Endothelial cell (in vitro differentiated cells): ENCODE measurements around the gene TBL3. TPM values are rescaled to one million over a fixed set of nuclear protein-coding genes. Genes with fewer than 3 reads are reported as not detected.

ENCODE experiments used
- DNase-seq: peaks from one replicate; pipeline ENCODE4 v3.0.0; 2021; ENCODE audit warnings: low spot score
- H3K27ac Mint-ChIP-seq: one replicate; pipeline ENCODE4 v1.8.0; 2021; ENCODE audit warnings: mixed read lengths, inconsistent platforms; ENCODE audit not compliant: unreplicated experiment
- H3K27me3 Mint-ChIP-seq: one replicate; pipeline ENCODE4 v1.8.0; 2021; ENCODE audit warnings: mild to moderate bottlenecking, moderate library complexity, mixed read lengths, inconsistent platforms; ENCODE audit not compliant: unreplicated experiment
- H3K36me3 Mint-ChIP-seq: one replicate; pipeline ENCODE4 v1.8.0; 2021; ENCODE audit warnings: mild to moderate bottlenecking, low read depth, mixed read lengths, inconsistent platforms; ENCODE audit not compliant: unreplicated experiment
- H3K4me1 Mint-ChIP-seq: one replicate; pipeline ENCODE4 v1.8.0; 2021; ENCODE audit warnings: mild to moderate bottlenecking, mixed read lengths, inconsistent platforms; ENCODE audit not compliant: unreplicated experiment
- H3K4me3 Mint-ChIP-seq: one replicate; pipeline ENCODE4 v1.8.0; 2021; ENCODE audit warnings: mild to moderate bottlenecking, mixed read lengths, inconsistent platforms; ENCODE audit not compliant: unreplicated experiment
- H3K9me3 Mint-ChIP-seq: one replicate; pipeline ENCODE4 v1.8.0; 2021; ENCODE audit warnings: mixed read lengths, inconsistent platforms; ENCODE audit not compliant: unreplicated experiment
- total RNA-seq: library from RNA; stranded (reverse); fragmentation: NEBNext Ultra II Directional; extraction: Animal tissue kit (Norgen Biotek cat#: 25700); gene quantifications from one replicate; pipeline ENCODE4 v1.2.1, GENCODE V29; 2021; ENCODE audit not compliant: unreplicated experiment
- TF ChIP-seq, protein P1 (sequence below): fragments of 200-600 bp; sonication (generic); IDR thresholded peaks from one replicate; pipeline ENCODE4 v1.5.0; 2021; ENCODE audit warnings: antibody characterized with exemption; ENCODE audit not compliant: unreplicated experiment

Gene TBL3
- total RNA-seq, 1 donor from 2014 or later, result 25.0 TPM

DNA sequence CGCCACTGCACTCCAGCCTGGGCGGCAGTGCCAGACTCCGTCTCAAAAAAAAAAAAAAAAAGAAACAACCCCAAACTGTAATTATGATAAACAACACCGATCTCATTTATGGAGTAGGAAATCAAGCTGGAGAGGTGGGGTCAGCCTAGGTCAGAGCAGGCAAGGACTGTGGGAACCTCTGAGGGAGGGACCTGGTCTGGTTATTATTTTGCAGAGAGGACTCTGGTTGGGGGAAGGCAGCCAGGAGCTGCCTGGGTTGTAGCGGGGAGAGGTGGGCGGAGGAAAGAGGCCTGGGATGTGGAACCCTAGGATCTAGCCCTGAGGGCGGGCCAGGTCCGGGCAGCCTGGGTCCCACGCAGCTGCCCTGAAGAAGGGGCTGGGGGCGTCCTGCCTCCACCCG, 42.7 kb upstream of the TBL3 start:
- TF ChIP-seq, protein P1, sequence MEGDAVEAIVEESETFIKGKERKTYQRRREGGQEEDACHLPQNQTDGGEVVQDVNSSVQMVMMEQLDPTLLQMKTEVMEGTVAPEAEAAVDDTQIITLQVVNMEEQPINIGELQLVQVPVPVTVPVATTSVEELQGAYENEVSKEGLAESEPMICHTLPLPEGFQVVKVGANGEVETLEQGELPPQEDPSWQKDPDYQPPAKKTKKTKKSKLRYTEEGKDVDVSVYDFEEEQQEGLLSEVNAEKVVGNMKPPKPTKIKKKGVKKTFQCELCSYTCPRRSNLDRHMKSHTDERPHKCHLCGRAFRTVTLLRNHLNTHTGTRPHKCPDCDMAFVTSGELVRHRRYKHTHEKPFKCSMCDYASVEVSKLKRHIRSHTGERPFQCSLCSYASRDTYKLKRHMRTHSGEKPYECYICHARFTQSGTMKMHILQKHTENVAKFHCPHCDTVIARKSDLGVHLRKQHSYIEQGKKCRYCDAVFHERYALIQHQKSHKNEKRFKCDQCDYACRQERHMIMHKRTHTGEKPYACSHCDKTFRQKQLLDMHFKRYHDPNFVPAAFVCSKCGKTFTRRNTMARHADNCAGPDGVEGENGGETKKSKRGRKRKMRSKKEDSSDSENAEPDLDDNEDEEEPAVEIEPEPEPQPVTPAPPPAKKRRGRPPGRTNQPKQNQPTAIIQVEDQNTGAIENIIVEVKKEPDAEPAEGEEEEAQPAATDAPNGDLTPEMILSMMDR, result no peak
- DNase-seq, result no peak
- peak overlapping the region; percentile 85 for H3K4me3 Mint-ChIP-seq

DNA sequence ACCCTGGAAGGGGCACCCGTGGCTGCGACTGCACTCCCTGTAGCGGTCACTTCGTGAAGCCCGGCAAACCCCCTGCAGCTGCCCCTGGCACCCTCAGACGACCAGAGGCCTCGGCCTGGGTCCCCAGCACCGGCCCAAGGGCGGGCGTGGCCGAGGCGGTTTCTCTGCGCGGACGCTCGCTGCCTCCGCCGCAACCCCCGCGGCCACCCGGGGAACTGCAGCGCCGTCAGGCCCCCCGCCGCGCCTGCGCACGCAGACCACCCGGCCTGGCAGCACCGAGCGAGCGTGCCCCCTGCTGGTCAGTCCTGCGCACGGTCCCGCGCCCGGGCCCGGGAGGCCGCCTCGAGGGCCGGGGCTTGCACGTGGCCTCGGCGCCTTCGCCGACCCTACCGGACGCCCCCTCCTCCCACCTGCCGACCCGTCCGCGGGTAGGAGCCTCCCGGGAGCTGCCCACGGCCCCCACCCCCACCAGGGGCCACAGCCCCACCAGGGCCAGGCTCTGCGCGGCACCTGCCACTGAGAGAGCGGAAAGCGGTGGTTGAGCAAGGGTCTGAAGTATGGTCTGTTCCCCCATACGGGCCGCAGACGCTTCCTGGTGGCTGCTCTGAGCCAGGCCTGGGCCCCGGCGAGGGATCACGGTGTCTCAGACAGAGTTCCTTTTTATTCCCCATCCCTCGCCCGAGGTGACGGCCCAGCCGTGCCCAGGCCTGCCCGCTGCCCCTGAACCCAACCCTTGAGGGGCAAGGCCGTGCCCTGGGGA, 42.1 kb upstream of the TBL3 start:
- Mint-ChIP-seq H3K27me3 (peaks cover 8% of the 10 kb centered on the region), H3K4me1 (no peaks in the 10 kb centered on the region), H3K36me3 (no peaks in the 10 kb centered on the region), H3K4me3 (no peak overlapping the region), H3K27ac (no peak overlapping the region), H3K9me3 (no peaks in the 10 kb centered on the region)
- TF ChIP-seq, protein P1, result peak; percentile 99
- DNase-seq, result peak; percentile 99

More for the DNA sequence above, 42.7 kb upstream of the TBL3 start:
- Mint-ChIP-seq H3K27ac (no peak overlapping the region), H3K27me3 (peaks cover 8% of the 10 kb centered on the region), H3K4me1 (no peaks in the 10 kb centered on the region), H3K9me3 (no peaks in the 10 kb centered on the region), H3K36me3 (no peaks in the 10 kb centered on the region)

DNA sequence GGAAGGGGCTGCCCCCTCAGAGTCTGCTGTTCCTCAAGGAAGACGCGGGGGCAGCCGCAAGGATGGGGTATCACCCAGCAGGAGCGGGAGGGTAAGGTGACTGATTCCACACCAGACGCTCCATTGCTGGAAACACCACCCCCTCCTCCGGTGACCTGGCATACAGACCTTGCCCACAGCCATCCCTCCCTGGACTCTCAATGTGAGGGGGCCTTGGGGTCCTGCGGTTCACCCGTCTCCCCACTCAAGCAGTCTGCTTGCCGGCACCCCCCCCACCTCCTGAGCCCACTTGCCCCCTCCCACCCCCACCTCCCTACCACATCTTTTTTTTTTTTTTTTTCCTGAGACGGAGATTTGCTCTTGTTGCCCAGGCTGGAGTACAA, 41.5 kb upstream of the TBL3 start:
- Mint-ChIP-seq H3K27ac (no peak overlapping the region), H3K9me3 (no peaks in the 10 kb centered on the region), H3K4me3 (no peak overlapping the region), H3K4me1 (no peaks in the 10 kb centered on the region), H3K36me3 (no peaks in the 10 kb centered on the region), H3K27me3 (peaks cover 8% of the 10 kb centered on the region)
- DNase-seq, result no peak
- TF ChIP-seq, protein P1, result no peak

DNA sequence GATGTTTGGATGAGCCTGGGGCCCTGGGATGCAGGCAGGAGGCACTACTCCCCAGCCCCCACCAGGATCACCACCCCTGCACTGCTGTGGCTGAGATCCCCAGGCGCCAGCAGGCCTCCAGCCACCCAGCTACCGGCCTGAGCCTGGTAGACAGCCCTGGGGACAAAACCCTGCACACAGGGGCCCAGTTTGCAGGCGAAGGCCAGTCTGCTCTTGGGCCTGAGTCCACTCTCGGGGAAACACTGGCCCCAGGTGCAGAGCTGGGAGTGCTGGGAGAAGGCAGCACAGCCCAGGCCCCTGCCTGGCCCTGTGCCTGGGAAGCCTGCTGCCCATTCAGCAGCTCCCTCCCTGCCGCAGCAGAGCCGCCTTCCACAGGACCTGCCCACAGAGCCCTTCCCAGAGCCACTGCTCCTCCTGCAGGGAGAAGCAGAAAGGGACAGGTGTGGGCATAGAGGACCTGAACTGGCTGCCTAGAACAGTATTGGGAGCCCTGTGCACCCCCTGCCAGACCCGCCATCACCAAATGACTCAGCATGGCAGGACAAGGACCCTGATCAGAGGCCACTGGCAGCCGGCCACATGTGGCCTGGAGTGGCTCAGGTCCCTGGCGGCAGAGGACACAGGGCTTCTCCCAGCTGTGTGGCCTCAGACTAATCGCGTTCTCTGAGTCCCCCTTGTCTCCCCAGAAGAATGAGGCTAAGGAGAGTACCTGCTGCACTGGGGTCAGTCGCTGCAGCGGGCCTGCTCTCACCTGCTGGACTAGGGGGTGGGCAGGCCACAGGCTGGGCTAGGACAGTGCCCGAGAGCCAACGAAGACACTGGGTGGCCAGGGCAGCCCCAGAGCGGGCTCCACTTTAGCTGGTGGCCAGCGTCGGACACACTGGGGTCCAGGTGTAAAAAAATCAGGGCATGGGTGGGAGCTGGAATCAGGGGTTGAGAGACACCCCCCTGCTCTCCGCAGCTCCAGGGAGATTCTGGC, 39.5 kb upstream of the TBL3 start:
- DNase-seq, result no peak
- Mint-ChIP-seq H3K4me1 (no peaks in the 10 kb centered on the region), H3K9me3 (no peaks in the 10 kb centered on the region), H3K27ac (no peak overlapping the region), H3K36me3 (no peaks in the 10 kb centered on the region), H3K4me3 (no peak overlapping the region), H3K27me3 (peaks cover 10% of the 10 kb centered on the region)
- TF ChIP-seq, protein P1, result no peak
